OCI-LY7 (cell line): Measurements from ENCODE around the gene ARFGEF3. TPM values are rescaled to one million over a fixed set of nuclear protein-coding genes. Genes with fewer than 3 reads are reported as not detected.

Source experiments
- BruUV-seq: library from RNA; stranded (reverse); fragments of 400-500 nt; replicated peaks from 2 replicates; lab custom pipeline; 2021; lab: Mats Ljungman, UMichigan
- CTCF ChIA-PET: fragments of 300-600 bp; sonication (Branson Sonifier 250); formaldehyde crosslinking; loops from one replicate; lab custom pipeline; 2022; ENCODE audit warnings: antibody characterized with exemption; ENCODE audit not compliant: unreplicated experiment; lab: Charles Lee
- POLR2A ChIA-PET: fragments of 300-600 bp; sonication (Branson Sonifier 250); formaldehyde crosslinking; loops from one replicate; lab custom pipeline; 2022; ENCODE audit warnings: antibody characterized with exemption; lab: Charles Lee
- DNase-seq: peaks from one replicate; pipeline ENCODE4 v3.0.0-alpha.2; 2015; ENCODE audit warnings: low spot score
- H2AFZ ChIP-seq: fragments of 200-600 bp; sonication (generic), shearing (Covaris generic); 2 replicates; pipeline ENCODE4 v1.6.1; 2014; ENCODE audit warnings: mild to moderate bottlenecking, antibody characterized with exemption, low read length, moderate library complexity
- H3K27ac ChIP-seq: fragments of 200-600 bp; sonication (generic); 2 replicates; pipeline ENCODE4 v1.5.1; 2014; ENCODE audit warnings: mixed run types, low read depth, mild to moderate bottlenecking, moderate library complexity, low read length, inconsistent platforms; ENCODE audit not compliant: poor library complexity, severe bottlenecking
- H3K36me3 ChIP-seq: fragments of 200-600 bp; sonication (generic); 2 replicates; pipeline ENCODE4 v1.6.1; 2014; ENCODE audit warnings: mild to moderate bottlenecking, antibody characterized with exemption, low read length, moderate library complexity, mixed read lengths; ENCODE audit not compliant: insufficient read depth
- H3K4me1 ChIP-seq: fragments of 200-600 bp; sonication (generic); 2 replicates; pipeline ENCODE4 v1.5.1; 2014; ENCODE audit warnings: mild to moderate bottlenecking, low read length; ENCODE audit not compliant: insufficient read depth, poor library complexity, severe bottlenecking
- H3K4me2 ChIP-seq: fragments of 200-600 bp; sonication (generic); 2 replicates; pipeline ENCODE4 v1.6.1; 2014; ENCODE audit warnings: mild to moderate bottlenecking, low read length
- H3K4me3 ChIP-seq: fragments of 200-600 bp; sonication (generic); 2 replicates; pipeline ENCODE4 v1.5.1; 2014; ENCODE audit warnings: mild to moderate bottlenecking, low read depth, low read length; ENCODE audit not compliant: poor library complexity, severe bottlenecking
- H3K79me2 ChIP-seq: fragments of 200-600 bp; sonication (generic); 2 replicates; pipeline ENCODE4 v1.6.1; 2016; ENCODE audit warnings: low read depth, mild to moderate bottlenecking, low read length, moderate library complexity, mixed read lengths; ENCODE audit not compliant: insufficient read depth
- H3K9me2 ChIP-seq: fragments of 200-600 bp; sonication (generic); 2 replicates; pipeline ENCODE4 v1.6.1; 2016; ENCODE audit warnings: mild to moderate bottlenecking, low read length, mixed read lengths; ENCODE audit not compliant: insufficient read depth
- H3K9me3 ChIP-seq: fragments of 200-600 bp; sonication (generic); 2 replicates; pipeline ENCODE4 v1.6.1; 2014; ENCODE audit warnings: mild to moderate bottlenecking, mixed run types, low read length, mixed read lengths
- H4K20me1 ChIP-seq: fragments of 200-600 bp; sonication (generic); 2 replicates; pipeline ENCODE4 v1.6.1; 2014; ENCODE audit warnings: mild to moderate bottlenecking, antibody characterized with exemption, low read length, moderate library complexity, mixed read lengths; ENCODE audit not compliant: insufficient read depth
- CTCF ChIP-seq: fragments of 200-600 bp; sonication (generic); conservative IDR thresholded peaks from 2 replicates; pipeline ENCODE4 v1.5.1; 2014; ENCODE audit warnings: mild to moderate bottlenecking, antibody characterized with exemption, low read length, moderate library complexity, mixed read lengths
- EZH2phosphoT487 ChIP-seq: fragments of 200-600 bp; sonication (generic); IDR thresholded peaks from 2 replicates; pipeline ENCODE4 v1.6.1; 2018; ENCODE audit warnings: low read depth, borderline replicate concordance, mild to moderate bottlenecking, mixed run types, antibody characterized with exemption, low read length, moderate library complexity, mixed read lengths
- intact Hi-C: fragments of 100-400 bp; cut with micrococcal nuclease; formaldehyde crosslinking; loops from one replicate; pipeline ENCODE4 v1.10.0; 2022; ENCODE audit not compliant: unreplicated experiment
- total RNA-seq, 2 experiments: library from RNA; depleted of rRNA in 1 of 2; stranded (reverse); fragments of >200 nt in 1 of 2; shearing (Covaris generic) in 1 of 2; gene quantifications; 2 replicates each; pipeline ENCODE4 v1.2.3, GENCODE V29; 2014 to 2022

Gene ARFGEF3
- total RNA-seq, 2 experiments from 2014 or later, result not detected

GRCh38 chr6:138194287-138194686 lies 32.5 kb downstream of the ARFGEF3 start:
- Histone ChIP-seq H4K20me1 (no peaks in the 10 kb centered on the region), H3K27ac (no peak overlapping the region), H3K9me3 (no peaks in the 10 kb centered on the region), H3K79me2 (no peaks in the 10 kb centered on the region), H3K4me3 (no peak overlapping the region), H3K9me2 (no peaks in the 10 kb centered on the region), H2AFZ (no peak overlapping the region), H3K36me3 (no peaks in the 10 kb centered on the region), H3K4me1 (no peaks in the 10 kb centered on the region), H3K4me2 (no peak overlapping the region)
- no TSS peak for BruUV-seq
- intact Hi-C loops, result no loop called here
- ChIA-PET CTCF (no interaction called here), POLR2A (interaction anchor here (0.6 to 1.4 kb wide), 5 partner anchors 11 to 1543 kb away, joined by 3 read pairs; no protein-coding TSS in a partner anchor)
- no peak for DNase-seq
- TF ChIP-seq CTCF (no peak), EZH2phosphoT487 (no peak)

- intact Hi-C loops, result no loop called here
- POLR2A ChIA-PET, result interaction anchor here (0.7 kb wide), 1 partner anchor 12 kb away, joined by 4 read pairs; no protein-coding TSS in a partner anchor
- Histone ChIP-seq H3K9me2 (no peaks in the 10 kb centered on the region), H2AFZ (no peak overlapping the region), H3K27ac (no peak overlapping the region), H3K9me3 (no peaks in the 10 kb centered on the region), H3K36me3 (no peaks in the 10 kb centered on the region), H4K20me1 (no peaks in the 10 kb centered on the region), H3K4me2 (no peak overlapping the region), H3K4me3 (no peak overlapping the region), H3K4me1 (no peaks in the 10 kb centered on the region), H3K79me2 (no peaks in the 10 kb centered on the region)
- CTCF ChIA-PET, result no interaction called here
- BruUV-seq, result no TSS peak
- DNase-seq, result no peak
- no peak for TF ChIP-seq EZH2phosphoT487
- no peak for TF ChIP-seq CTCF
Observed at GRCh38 chr6:138196122-138196738, 34.5 kb downstream of the ARFGEF3 start.

- Histone ChIP-seq H3K9me2 (no peaks in the 10 kb centered on the region), H3K4me2 (no peak overlapping the region), H4K20me1 (no peaks in the 10 kb centered on the region), H3K4me3 (no peak overlapping the region), H3K79me2 (no peaks in the 10 kb centered on the region), H3K9me3 (no peaks in the 10 kb centered on the region), H2AFZ (no peak overlapping the region), H3K27ac (no peak overlapping the region), H3K4me1 (no peaks in the 10 kb centered on the region), H3K36me3 (no peaks in the 10 kb centered on the region)
- no peak for DNase-seq
- intact Hi-C loops, result no loop called here
- TF ChIP-seq CTCF, result no peak
- no peak for TF ChIP-seq EZH2phosphoT487
- ChIA-PET POLR2A (interaction anchor here (0.6 kb wide), 1 partner anchor 1814 kb away, joined by 3 read pairs; no protein-coding TSS in a partner anchor), CTCF (no interaction called here)
- no TSS peak for BruUV-seq
Observed at GRCh38 chr6:138197570-138197969, 35.8 kb downstream of the ARFGEF3 start.
